HG03571 (cell line): Measurements from ENCODE around the gene RAPGEF4.
"Not testable (repeated sequence)": the region's sequence is repeated elsewhere in the genome, so short reads cannot be mapped to it uniquely, and the experiment has no call there.

Experiments
- ATAC-seq: cut with Tn5 transposase; IDR thresholded peaks from one replicate; pipeline ENCODE4 v1.9.1; 2021; ENCODE audit not compliant: unreplicated experiment

RAPGEF4 gene

DNA sequence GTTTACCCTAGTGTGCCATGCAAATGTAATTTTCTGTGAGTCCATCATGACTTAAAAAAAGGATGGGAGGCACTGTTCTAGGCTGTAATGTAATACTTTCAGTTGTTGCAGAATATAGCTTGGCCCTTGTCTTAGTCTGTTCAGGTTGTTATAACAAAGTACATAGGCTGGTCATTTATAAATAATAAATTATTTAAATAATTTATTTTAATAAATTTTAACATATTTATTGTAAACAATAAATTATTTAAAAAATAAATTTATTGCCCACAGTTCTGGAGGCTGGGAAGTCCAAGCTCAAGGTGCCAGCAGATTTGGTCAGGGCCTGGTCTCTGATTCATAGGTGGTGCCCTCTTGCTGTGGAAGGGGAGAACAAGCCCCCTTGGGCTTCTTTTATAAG is 35.2 kb downstream of the RAPGEF4 start:
- no peak for ATAC-seq

DNA sequence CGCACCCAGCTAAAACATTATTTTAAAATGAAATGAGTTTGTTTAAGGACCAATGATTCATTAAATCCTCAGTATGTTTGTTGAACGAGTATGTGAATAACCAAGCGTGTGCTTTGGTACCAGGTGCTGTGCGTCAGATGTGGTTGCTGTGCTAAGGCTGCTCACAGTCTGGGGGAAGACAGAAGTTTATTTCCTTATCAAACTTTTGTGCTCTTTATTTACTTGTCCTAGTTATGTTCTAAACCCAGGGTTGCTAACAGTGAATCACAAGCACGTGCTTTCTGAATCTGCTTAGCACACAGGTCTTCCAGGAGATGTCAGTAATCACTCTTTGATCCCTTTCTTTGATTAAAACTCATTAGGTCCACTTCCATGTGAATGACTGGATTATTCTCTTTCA is 37.0 kb downstream of the RAPGEF4 start:
- ATAC-seq = no peak

DNA sequence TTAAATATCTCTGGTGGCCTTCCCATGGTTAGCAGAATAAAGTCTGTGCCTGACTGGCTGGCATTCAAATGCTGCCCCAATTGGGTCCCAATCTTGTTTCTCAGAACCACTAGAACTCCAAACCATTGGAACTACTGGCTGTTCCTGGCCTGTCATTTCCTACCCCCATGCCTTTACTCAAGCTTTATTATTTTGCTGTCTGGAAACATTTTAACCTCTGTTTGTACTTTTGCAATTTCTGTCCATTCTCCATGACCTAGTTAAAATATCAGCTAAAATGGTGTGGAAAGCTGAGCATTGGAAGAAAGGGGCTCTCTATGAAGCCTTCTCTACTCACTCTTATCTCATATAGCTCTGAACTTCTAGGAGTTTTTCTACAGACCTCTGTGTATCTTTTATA is 38.7 kb downstream of the RAPGEF4 start:
- no peak for ATAC-seq

DNA sequence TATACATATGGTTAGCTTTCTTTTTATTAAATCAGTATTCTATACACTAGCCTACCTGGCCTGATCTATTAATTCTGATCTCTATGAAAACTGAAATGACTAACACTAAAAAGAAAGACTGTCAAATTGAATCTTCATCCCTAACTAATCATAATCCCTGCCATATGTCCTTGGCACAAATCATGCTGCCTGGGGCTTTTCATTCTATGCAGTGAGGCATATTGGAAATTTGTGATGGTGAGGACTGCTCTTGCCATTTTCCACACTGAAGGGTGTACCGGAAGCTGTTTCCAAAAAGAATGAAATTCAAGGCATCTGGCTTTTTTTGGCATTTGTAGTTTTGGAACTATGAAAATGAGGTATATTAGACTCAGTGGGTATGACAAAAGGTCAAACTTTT is 39.7 kb downstream of the RAPGEF4 start:
- no peak for ATAC-seq

DNA sequence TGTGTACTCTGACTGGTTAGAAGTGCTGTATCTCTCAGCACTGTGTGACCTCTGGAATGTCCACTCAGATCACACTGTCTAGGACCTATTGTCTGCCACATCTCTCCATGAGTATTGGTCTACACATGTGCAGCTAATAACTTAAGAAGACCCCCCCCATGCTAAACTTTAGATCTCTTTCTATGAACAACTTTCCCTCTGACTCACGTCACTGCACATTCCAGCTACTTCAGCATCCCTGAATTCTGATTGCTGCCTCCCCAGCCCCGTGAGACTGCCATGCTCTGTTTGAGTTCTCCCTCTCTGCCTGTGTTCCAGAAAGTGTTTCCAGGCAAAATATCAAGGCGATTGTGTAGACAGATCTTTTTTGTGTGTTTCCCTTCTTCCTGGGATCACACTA is 41.8 kb downstream of the RAPGEF4 start:
- ATAC-seq = no peak

DNA sequence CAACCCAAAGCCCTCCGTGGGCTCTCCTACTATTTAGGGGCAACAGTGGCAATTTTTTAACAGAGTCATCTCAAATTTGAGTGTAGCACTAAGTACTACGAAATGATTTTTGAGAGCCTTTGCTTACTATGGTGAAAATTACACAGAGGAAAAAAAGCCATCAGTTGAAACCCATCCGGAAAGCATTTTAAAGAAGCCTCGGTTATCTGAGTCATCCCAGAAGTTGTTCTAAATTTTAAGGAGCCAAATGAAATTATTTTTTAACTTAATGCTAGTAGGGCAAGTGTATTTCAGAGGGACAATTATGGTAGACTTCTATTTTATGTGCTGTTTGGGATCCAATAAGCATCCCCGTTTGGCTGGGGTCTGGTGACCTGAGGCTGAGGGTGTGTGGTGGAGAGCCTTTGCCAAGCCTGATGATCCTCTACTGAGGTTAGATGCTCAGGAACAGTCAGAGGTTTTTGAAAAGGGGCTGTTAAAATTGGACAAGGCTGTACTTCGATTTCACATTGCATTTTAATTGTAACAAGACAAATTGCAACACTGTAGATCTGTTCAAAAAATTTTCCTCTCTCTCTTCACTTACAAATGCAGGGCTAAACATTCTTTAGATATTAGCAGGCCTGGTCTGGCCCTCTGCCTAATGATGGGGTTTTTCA is 47.0 kb downstream of the RAPGEF4 start:
- no peak for ATAC-seq

DNA sequence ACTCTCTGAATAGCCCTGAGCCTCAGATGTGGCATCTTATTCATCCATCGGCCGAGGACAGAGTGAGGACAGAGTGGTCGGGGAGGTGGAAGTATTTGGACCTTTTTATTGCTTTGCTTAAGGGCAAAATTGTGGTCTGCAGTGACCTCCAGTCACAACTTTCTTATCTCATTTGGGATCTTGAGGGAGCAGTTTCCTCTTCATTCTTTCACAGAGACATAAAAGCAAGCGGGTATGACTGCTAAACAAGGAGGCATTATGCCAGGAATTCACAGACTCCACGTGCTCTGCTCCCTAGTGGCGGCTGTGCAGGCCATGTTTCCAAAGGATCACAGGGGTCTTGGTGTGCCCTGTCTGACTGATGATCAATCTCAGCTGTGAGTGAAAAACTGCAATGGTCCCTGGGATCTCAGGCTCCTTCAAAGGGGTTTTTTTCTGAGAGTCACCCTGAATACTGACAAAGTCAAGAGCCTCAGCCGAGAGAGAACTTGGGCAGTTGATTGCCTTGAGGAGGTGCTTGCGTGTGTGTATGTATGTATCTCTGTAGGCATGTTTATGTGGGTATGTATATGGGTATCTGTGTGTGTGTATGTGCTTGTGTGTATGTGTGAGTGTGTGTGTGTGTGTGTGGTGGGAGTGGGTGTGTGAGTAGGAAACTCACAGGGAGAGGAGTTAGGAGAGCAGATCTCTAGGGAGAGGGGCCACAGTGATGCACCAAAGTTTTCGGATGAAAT is 47.7 kb downstream of the RAPGEF4 start:
- no peak for ATAC-seq

DNA sequence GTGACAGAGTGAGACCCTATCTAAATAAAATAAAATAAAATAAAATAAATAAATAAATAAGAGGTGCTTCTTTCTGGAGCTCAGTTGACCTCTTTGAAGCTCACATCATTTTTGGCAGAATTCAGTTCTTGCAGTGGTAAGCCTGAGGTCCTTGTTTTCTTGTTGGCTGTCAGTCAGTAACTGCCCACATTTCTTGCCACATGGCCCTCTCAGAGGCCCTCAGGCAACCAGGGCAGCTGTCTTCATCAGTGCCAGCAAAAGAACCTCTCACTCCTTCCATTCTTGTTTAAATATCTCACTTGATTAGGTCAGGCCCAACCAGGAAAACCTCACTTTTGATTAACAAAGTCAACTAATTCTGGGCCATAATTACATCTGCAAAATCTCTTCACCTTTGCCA is 53.2 kb downstream of the RAPGEF4 start:
- ATAC-seq = no peak

DNA sequence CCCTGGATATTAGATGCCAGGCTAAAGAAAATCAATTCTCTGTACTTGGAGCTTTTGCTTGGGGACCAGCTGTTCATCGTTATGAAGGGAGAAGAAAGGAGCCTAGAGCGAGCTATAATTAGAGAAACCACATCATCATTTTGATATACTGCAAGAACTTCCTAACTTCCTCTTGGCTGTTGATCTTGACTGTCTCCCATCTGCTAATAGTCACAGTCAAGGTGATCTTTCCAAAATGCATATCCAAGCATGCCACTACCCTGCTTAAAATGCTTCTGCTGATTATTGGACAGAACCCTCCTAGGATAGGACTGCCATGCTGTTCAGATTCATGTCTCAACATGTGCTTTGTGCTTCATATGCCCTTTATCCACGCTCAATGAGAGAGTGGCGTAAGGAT is 54.8 kb downstream of the RAPGEF4 start:
- ATAC-seq = no peak

DNA sequence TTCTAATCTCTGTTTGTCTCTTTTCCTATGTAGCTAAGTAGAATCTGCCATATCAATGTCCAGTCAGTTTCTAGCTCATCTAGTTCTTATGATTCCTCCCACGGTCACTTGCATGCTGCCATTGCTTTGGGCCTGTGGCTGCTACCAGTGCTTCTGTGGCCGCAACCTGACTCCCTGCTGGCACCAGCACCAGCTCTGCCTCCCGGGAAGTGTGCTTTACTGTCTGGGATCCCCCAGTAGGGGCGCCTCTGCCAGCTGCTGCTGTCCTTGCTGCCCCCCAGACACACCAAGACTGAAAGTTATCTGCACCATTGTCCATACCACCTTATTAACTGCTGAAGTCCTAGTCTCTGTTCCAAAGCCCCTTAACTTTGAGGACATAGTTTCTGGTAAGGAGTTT is 56.3 kb downstream of the RAPGEF4 start:
- ATAC-seq = no peak

DNA sequence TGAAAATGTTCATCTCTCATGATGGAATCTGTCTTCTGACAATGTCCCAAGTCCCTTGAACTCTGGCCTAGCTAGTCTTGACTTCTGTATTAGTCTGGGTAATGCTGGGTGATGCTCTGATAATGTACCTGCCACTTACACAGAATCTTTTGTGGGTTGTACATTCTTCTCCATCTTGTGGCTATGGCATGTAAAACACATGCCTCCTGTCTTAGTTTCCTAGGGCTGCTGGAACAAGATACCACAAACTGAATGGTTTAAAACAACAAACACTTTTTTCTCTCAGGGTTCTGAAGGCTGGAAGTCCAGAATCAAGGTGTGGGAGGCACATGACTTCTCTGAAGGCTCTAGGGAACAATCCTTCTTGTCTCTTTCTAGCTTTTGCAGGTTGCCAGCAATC is 57.1 kb downstream of the RAPGEF4 start:
- ATAC-seq = no peak

DNA sequence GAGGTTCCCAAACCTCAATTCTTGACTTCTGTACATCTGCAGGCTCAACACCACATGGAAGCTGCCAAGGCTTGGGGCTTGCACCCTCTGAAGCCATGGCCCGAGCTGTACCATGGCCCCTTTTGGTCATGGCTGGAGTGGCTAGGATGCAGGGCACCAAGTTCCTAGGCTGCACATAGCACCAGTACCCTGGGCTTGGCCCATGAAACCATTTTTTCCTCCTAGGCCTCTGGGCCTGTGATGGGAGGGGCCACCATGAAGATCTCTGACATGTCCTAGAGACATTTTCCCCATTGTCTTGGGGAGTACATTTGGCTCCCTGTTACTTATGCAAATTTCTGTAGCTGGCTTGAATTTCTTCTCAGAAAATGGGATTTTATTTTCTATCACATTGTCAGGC is 67.7 kb downstream of the RAPGEF4 start:
- not testable (repeated sequence) for ATAC-seq

DNA sequence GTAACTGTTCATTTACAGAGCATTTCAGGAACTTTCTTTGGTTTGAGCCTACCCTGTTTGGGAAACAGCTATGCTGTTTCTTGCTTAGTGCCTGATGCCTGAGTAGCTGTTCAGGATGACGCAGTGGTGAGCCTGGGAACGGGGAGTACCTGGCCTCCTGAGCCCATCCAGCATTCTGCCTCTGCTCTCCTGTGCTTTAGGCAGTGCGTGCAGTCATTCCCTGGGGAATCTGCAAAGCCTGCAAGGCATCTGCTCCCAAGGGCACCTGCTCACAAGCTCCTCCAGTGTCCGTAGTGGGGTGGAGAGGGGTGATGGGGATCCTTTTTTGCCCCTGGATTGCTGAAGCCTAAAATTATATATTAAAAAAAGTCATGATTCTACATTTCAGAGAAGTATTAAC is 68.8 kb downstream of the RAPGEF4 start:
- ATAC-seq = no peak

DNA sequence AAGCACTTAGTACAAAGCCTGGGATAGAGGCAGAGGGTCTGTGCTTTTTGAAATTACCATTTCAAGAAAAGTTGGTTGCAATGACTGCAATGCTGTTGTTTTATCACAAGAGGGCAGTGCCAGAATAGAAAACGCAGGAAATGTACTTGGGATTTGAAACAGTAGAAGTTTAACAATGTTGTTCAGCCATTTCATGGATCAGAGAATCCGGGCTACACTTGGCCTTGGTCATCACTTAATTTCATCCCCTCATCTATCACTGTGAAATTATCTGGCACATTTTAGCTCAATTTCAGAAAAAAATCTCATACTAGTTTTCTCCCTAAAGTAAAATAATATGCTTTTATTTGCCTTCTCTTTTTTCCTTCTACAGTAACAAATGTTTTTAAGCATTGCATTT is 70.8 kb downstream of the RAPGEF4 start:
- ATAC-seq = no peak

DNA sequence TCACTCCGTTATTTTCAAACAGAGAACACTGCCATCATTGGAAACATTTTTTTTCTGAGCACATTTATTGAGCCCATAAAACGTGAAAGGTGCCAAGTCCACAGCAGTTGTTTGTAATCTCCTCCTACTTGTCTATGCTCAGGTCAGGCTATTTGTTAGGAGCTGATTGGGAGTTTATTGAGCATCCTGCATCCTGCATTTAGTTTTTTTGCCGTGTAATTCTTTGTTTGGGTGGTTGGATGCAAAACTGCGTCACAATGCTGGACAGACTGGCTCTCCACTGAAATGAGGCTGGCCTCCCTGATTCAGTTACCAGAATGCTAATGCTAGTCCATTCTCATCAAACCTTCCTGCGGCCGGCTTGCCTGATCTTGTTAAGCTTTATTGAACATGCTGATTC is 71.4 kb downstream of the RAPGEF4 start:
- no peak for ATAC-seq

DNA sequence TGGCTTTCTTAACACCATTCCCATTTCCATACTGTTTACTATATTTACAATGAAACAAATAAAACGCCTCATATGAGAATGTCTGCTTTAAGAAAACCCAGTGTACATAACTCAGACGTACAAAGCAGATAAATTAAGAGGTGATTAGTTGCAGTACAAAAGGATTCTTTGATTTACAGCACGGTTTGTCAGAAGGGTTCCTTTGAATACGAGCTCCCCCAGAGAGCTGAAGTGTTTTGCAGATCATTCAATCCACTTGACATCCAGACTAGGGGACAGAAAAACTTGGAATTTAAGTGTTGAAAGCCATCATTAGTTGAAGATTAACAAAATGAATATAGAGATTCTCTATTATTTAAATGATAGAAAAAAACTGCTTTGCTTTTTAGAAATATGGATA is 72.5 kb downstream of the RAPGEF4 start:
- ATAC-seq = no peak

DNA sequence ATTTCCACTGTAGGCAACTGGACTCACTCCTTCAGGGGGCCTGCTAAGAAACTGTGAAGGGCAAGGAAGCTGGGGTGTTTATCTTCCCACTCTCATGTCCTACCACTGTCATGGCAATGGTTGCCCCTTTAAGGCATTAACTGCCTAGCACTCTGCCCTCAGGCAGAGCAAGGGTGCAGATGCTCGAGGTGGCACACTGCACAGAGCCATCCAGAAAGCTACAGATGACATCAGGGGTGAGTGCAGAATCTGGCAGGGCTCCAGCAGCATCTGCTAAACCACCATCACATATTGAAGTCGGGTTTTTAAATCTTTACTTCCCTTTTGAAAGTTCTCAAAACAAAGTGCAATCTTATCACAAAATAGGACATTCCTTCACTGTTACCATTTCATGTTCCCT is 75.4 kb downstream of the RAPGEF4 start:
- no peak for ATAC-seq

DNA sequence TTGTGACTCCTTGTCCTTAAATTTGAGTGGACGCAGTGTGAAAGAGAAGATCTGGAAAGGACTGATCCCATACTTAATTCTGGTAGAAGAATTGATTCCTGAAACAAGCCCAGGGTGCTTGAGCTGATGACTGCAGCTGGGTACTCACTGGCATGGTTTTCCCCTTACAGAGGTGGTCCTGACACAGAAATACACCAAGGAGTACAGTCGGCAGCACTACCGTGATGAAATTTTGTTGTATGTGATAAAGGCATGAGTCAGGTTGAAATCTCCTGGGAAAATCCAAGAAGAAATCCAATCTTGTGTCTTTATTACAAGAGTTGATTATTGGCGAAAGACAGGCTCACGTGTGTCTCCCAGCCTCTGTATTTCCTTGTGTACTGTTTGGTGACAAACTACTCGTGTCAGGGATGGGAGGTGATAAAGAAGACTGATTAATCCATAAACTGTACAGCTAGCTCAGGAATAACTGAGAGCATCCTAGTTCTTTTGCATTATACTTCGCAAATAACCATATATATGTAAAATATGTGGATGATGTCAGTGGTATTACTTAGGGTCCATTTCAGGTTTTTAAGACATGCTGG is 76.6 kb downstream of the RAPGEF4 start:
- ATAC-seq = no peak

DNA sequence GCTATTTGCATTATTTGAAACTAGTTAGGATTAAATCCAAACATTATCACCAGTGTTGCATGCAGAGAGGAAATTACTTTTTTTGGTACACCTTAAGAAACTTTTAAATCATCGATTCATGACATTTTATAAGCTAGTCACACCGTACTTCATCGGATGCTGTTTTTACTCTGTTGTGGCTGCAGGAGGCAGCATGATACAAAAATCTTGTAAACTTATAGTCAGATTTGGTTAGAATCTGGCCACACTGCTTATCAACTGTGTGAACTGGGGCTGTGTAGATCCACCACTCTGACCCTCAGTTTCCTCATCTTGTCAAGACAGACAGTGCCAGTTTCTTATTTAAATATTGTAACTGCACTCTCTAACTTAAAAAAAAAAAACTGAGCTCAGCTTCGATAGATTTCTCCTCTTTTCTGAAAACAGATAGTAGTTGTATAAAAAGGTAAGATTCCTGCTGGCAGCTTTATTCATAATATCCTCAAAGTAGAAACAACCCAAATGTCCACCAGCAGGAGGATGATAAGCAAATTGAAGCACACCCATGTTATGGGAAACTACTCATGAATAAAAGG is 77.8 kb downstream of the RAPGEF4 start:
- no peak for ATAC-seq

DNA sequence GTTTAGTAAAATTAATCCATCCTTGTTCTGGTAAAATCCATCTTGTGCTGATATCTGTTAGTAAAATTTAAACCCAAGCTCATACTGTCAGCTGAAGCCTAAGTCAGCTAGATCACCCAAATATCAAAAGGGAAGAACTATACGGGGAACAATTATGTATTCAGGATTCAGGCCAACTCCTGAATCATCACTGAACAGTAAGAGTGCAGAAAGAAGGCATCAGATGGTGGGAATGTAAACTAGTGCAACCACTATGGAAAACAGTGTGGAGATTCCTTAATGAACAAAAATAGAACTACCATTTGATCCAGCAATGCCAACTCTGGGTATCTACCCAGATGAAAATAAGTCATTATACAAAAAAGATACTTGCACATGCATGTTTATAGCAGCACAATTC is 81.8 kb downstream of the RAPGEF4 start:
- ATAC-seq = no peak

DNA sequence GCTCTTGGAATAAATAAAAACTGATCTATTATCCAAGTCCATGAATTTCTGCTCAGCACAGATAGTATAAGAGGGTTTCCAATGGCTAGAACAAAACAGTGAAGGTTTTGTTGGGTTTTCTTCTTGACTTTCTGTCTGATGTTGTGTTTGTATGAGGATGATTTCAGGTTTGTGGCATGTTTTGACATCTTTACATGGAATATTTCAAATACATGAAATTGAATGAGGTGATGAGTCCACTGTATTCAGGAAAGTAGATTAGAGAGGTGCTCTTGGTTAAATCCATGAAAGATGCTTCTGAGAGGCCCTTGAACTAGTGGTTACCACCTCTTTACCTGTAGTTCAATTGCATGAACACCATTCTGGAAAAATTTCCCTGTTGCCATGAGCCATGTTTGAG is 84.3 kb downstream of the RAPGEF4 start:
- ATAC-seq = no peak
